ENCODE data around the gene BTBD10.

GRCh38 chr11:13450832-13451397, 12.1 kb downstream of the BTBD10 start:
- TF ChIP-seq EZH2phosphoT487 (IDR thresholded peaks at IDR 0.05; ENCODE audit: insufficient read depth, low read depth) (no peak), EZH2 (IDR thresholded peaks at IDR 0.05; ENCODE audit: insufficient read depth, poor library complexity, severe bottlenecking) (no peak)

All from GM23248 (cell line).